ENCODE results near the gene PRKG1. TPM values are rescaled to one million over a fixed set of nuclear protein-coding genes. Genes with fewer than 3 reads are reported as not detected.
"Not testable (repeated sequence)": the region's sequence is repeated elsewhere in the genome, so short reads cannot be mapped to it uniquely, and the experiment has no call there.

Gene PRKG1
- total RNA-seq, 2 experiments from 2014 or later: not detected

DNA sequence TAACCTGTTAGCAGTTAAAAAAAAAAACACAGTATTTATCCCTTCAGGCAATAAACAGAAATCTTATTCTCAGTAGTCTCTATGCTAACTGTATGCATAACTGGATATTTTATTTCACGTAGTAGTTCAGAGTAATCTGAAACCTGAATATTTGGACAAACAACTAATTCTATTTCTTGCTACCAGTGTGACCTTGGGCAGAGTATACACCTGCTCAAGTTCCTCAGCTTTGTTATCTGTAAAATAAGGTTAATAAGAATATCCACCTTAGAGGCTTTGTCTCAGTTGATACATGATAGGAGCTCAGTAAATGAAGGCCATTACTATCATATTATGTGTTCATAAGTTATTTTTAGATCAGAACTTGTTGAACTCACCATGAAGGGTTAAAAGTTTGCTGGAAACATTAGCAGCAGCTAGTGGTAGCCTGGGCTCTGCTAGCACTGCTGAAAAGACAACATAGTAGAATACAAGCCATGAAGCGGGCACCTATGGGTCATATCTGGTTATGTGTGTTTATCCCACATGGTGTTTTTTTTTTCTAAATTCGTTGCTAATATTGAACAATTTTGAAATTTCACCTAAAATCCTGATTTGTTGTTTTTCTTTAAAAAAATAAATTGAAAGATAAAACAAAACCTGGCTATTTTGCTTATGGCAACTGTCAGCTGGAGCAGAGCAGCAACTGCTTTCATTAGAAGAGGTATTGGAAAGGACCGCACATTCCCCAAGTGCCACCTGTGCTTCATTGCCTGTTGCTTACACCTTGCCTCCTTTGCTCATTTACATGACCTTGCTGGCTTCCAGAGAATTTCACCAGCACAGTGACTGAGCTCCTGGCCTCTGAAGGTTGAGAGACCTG, 303.0 kb downstream of the PRKG1 start:
- no peak for ATAC-seq
- Mint-ChIP-seq H3K9me3 (ENCODE audit: low read depth) (no peaks in the 10 kb centered on the region), H3K27me3 (no peaks in the 10 kb centered on the region), H3K36me3 (no peaks in the 10 kb centered on the region), H3K4me1 (no peaks in the 10 kb centered on the region), H3K27ac (no peak overlapping the region), H3K4me3 (no peak overlapping the region)
- DNase-seq: no peak
- CTCF ChIA-PET: interaction anchor here (1.2 to 1.3 kb wide), 2 partner anchors 10 to 12 kb away, joined by 3 read pairs; no protein-coding TSS in a partner anchor

DNA sequence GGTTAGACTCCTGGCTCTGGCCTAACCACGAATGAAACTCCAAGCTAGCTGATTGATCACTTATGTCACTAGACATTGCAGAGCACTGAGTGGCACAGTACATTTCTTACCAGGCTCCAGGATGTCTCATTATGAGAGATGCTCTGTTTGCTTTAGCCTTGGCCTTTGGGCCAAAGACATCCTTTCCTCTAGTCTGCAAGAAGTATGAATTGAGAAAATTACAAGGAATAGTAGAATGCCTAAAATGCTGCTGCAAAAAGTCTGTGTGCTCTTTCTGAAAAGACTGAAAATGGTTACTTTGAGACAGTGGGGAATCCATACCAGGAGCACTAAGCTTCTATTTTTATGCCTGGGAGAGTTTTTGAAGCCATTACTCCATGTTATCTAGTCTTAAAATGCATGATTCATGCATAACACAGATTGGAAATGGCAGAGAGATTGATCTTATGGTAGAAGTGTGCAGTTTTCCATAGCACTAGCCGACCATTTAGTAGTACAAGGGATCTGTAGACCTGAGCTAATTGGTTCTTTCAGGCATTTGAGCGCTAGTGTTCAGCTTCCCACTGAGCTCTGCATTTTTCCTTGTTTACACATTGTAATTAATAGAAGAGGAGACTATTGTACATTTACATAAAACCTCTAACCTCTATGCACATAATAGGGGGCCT, 303.8 kb downstream of the PRKG1 start:
- no peaks in the 10 kb centered on the region for H3K36me3 Mint-ChIP-seq
- no peak overlapping the region for H3K4me3 Mint-ChIP-seq
- no peak overlapping the region for H3K27ac Mint-ChIP-seq
- no peaks in the 10 kb centered on the region for H3K27me3 Mint-ChIP-seq
- CTCF ChIA-PET: interaction anchor here (1.2 to 1.3 kb wide), 2 partner anchors 11 kb away, joined by 3 read pairs; no protein-coding TSS in a partner anchor
- no peaks in the 10 kb centered on the region for H3K9me3 Mint-ChIP-seq (ENCODE audit: low read depth)
- DNase-seq (no peak), ATAC-seq (no peak)
- no peaks in the 10 kb centered on the region for H3K4me1 Mint-ChIP-seq

DNA sequence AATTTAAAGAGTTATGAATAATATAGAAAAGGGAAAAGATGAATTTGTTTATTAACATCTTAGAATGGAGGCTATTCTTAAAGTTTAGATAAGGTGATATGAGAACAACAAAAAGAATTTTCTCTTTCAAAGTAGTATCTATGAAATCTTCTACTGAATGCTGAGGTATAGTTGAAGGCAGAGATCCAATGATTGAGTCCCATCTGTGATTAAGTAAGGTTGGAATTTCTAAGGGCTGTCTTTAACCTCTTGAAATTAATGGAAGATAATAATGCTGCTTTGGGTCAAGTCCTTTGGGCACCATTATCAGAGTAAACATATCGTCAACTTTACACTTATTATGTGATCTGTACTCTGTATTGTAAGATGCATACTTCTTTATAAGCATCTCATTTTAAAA, 307.9 kb downstream of the PRKG1 start:
- ATAC-seq: no peak
- Mint-ChIP-seq H3K27ac (no peak overlapping the region), H3K27me3 (no peaks in the 10 kb centered on the region), H3K4me3 (no peak overlapping the region), H3K4me1 (no peaks in the 10 kb centered on the region), H3K9me3 (ENCODE audit: low read depth) (no peaks in the 10 kb centered on the region), H3K36me3 (no peaks in the 10 kb centered on the region)
- CTCF ChIA-PET: no interaction called here
- DNase-seq: no peak

DNA sequence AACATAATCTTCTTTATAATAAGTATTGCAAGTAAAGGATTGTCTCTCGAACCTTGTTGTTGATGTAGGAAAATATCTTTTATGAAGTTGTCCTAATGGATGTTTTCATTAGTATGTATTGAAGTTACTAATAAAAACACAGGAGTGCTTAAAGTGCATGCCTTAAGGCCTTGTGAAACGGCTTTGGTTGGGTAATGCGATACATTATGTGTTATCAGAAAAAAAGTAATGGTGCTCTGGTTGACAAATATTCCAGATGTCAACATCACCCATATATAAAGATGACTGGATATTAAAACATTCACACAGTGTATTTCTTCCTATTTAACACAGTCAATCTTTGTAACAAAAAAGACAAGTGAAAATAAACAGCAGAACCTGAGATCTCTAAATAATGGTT, 310.7 kb downstream of the PRKG1 start:
- Mint-ChIP-seq H3K27ac (no peak overlapping the region), H3K4me3 (no peak overlapping the region), H3K36me3 (no peaks in the 10 kb centered on the region), H3K9me3 (ENCODE audit: low read depth) (no peaks in the 10 kb centered on the region), H3K27me3 (no peaks in the 10 kb centered on the region), H3K4me1 (no peaks in the 10 kb centered on the region)
- CTCF ChIA-PET: no interaction called here
- no peak for ATAC-seq
- no peak for DNase-seq

DNA sequence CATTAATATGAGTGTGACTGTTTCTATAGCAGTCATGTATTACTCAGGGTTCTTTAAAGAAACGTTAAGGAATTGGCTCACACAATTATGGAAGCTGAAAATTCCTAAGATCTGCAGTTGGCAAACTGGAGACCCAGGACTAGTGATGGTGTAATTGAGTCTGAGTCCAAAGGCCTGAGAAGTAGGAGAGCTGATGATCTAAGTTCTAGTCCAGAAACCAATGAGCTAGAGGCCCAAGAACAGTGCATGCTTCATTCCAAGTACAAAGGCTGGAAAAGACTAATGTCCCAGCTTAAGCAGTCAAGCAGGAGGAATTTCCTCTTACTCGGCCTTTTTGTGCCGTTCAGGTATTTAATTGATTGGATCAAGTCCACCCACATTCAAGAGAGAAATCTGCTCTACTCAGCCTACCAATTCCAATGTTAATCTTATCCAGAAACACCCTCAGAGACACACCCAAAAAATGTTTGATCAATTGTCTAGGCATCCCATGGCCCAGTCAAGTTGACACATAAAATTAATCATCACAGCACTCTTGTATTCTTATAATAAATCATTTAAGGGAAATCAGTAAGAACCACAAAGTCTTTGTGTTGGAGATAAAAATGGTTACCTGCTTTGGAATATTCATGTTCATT, 312.1 kb downstream of the PRKG1 start:
- CTCF ChIA-PET: interaction anchor here (1.2 kb wide), 1 partner anchor 281 kb away, joined by 3 read pairs; no protein-coding TSS in a partner anchor
- DNase-seq (no peak), ATAC-seq (no peak)
- no peaks in the 10 kb centered on the region for H3K4me1 Mint-ChIP-seq
- H3K36me3 Mint-ChIP-seq: no peaks in the 10 kb centered on the region
- H3K9me3 Mint-ChIP-seq (ENCODE audit: low read depth): no peaks in the 10 kb centered on the region
- H3K27ac Mint-ChIP-seq: no peak overlapping the region
- no peaks in the 10 kb centered on the region for H3K27me3 Mint-ChIP-seq
- no peak overlapping the region for H3K4me3 Mint-ChIP-seq

DNA sequence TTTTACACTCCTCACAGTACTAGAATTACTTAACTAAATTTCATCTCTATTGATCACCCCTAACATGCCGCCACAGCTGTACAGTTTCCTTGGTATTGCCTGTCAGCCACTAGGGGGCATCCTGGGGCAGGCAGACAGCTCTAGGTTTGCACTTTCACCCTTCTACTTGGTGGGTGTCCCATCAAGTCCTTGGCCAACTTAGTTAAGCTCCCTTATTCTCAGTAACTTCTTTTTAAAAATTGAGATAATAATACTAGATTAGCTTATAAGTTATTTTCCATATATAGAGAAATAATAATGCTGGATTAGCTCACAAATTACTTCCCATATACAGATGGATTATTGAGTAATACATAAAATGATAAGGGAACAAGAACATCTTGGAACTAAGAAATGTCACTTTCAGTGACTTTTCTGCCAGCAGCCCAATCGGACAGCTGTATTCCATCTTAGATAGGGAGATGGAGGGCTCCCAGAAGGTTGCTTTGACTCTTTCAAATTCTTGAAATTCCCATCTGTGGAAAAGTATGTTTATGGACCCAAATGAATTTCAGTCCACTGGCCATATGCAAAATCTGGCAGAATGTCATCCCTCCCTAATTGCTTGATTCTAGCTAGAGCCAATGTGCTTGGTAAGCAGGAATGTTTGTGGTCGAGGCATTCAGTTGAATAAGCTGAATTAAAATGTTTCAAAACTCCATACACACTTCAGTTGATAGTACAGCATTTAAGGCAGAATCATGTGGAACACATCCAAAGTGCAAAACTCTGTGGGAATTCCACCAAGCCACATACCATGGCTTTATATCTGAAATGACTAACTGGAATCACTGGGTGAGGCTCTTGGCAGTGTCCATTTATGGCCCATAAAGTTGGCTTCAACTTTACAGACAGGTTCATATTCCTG, 315.4 kb downstream of the PRKG1 start:
- Mint-ChIP-seq H3K36me3 (no peaks in the 10 kb centered on the region), H3K27me3 (no peaks in the 10 kb centered on the region), H3K4me1 (no peaks in the 10 kb centered on the region), H3K27ac (no peak overlapping the region), H3K4me3 (no peak overlapping the region), H3K9me3 (ENCODE audit: low read depth) (no peaks in the 10 kb centered on the region)
- ATAC-seq (no peak), DNase-seq (peak; percentile 57)
- CTCF ChIA-PET: interaction anchor here (1.0 to 2.7 kb wide), 7 partner anchors 8 to 827 kb away, joined by 3 to 26 read pairs (median 6); no protein-coding TSS in a partner anchor

DNA sequence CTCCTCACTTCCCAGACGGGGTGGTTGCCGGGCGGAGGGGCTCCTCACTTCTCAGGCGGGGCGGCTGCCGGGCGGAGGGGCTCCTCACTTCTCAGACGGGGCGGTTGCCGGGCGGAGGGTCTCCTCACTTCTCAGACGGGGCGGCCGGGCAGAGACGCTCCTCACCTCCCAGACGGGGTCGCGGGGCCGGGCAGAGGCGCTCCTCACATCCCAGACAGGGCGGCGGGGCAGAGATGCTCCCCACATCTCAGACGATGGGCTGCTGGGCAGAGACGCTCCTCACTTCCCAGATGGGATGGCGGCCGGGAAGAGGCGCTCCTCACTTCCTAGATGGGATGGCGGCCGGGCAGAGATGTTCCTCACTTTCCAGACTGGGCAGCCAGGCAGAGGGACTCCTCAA, 318.7 kb downstream of the PRKG1 start:
- CTCF ChIA-PET; H3K36me3 Mint-ChIP-seq; H3K9me3 Mint-ChIP-seq (ENCODE audit: low read depth); DNase-seq; H3K27ac Mint-ChIP-seq; H3K4me3 Mint-ChIP-seq; ATAC-seq; H3K27me3 Mint-ChIP-seq; H3K4me1 Mint-ChIP-seq: not testable (repeated sequence)

DNA sequence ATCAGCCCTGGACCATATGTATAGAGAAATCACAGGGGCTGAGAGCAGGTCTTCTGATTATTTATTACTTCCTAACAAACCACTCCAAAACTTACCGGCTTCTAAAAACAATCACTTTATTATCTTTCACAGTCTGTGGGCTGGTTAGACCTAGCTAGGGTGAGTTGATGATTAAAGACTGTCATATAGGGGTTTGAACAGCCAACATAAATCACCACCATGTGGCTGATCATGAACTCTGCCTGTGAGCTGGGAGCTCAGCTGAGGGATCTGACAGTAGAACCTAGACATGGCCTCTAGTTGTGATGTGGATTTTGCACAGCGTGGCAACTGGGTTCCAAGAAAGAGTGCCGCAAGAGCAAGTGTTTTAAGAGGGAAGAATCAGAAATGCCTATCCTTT, 319.8 kb downstream of the PRKG1 start:
- Mint-ChIP-seq H3K9me3 (ENCODE audit: low read depth) (no peaks in the 10 kb centered on the region), H3K27ac (no peak overlapping the region), H3K27me3 (no peaks in the 10 kb centered on the region), H3K4me1 (no peaks in the 10 kb centered on the region), H3K36me3 (no peaks in the 10 kb centered on the region), H3K4me3 (no peak overlapping the region)
- ATAC-seq (no peak), DNase-seq (no peak)
- CTCF ChIA-PET: no interaction called here

DNA sequence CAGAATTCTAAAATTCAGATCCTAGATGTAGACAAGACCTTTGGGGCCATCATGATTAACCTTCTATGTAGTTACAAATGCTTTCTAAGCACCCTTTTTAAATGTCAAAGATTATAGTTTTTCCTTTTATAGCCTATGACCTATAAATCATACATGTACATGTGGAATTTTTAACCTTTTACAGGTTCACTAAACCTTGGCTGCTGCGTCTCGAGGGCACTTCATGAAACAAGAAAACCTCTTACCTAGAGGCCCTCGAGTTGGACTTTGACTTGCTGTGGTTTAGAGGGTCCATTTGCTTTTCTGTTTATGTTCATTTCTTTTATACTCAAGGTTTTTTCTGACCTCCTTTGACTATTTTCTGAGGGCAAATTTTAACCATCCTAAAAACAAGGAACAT, 323.0 kb downstream of the PRKG1 start:
- no peaks in the 10 kb centered on the region for H3K27me3 Mint-ChIP-seq
- H3K4me3 Mint-ChIP-seq: no peak overlapping the region
- DNase-seq (no peak), ATAC-seq (no peak)
- no peaks in the 10 kb centered on the region for H3K4me1 Mint-ChIP-seq
- CTCF ChIA-PET: interaction anchor here (1.2 kb wide), 1 partner anchor 8 kb away, joined by 3 read pairs; no protein-coding TSS in a partner anchor
- no peaks in the 10 kb centered on the region for H3K36me3 Mint-ChIP-seq
- H3K9me3 Mint-ChIP-seq (ENCODE audit: low read depth): no peaks in the 10 kb centered on the region
- no peak overlapping the region for H3K27ac Mint-ChIP-seq

DNA sequence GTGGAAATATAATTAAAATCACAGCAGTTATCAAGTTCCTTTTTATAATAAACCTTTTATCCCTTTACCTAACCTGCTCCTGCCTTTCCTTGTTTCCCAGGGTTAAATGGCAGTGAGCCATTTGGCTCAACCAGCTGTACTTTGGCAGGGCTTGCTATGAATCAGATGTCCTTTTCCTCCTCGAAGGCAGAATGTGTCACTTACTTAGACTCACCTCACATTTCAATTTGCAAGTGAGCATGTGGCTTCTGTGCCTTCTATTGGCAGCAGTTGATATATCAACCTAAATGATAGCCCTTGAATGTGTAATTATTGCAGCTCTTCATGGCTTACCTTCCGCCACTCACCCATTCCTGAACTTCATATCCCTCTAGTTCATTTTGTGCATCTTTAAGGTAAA, 323.4 kb downstream of the PRKG1 start:
- Mint-ChIP-seq H3K36me3 (no peaks in the 10 kb centered on the region), H3K27ac (no peak overlapping the region), H3K4me1 (no peaks in the 10 kb centered on the region), H3K27me3 (no peaks in the 10 kb centered on the region), H3K9me3 (ENCODE audit: low read depth) (no peaks in the 10 kb centered on the region), H3K4me3 (no peak overlapping the region)
- CTCF ChIA-PET: interaction anchor here (1.2 kb wide), 1 partner anchor 8 kb away, joined by 3 read pairs; no protein-coding TSS in a partner anchor
- DNase-seq (no peak), ATAC-seq (no peak)

DNA sequence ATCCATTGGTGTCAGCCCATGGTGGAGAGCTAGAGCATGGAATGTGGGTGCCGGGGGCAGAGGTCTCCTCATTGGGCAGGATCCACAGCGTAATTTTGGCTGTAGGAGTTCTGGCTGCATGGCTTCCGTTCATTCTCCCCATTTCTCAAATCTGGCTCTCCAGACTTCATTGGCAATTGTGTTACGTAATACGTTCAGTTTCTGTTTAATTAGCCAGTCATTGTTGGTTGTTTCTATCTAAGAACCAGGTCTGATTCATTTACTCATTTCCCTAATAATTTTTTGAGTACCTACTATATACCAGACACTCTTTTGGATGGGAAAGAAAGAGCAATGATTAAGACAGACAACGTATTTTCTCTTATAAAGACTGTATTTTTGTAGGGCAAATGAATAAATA, 325.6 kb downstream of the PRKG1 start:
- no peak overlapping the region for H3K27ac Mint-ChIP-seq
- DNase-seq (no peak), ATAC-seq (no peak)
- no peaks in the 10 kb centered on the region for H3K9me3 Mint-ChIP-seq (ENCODE audit: low read depth)
- no peak overlapping the region for H3K4me3 Mint-ChIP-seq
- H3K36me3 Mint-ChIP-seq: no peaks in the 10 kb centered on the region
- CTCF ChIA-PET: no interaction called here
- H3K4me1 Mint-ChIP-seq: no peaks in the 10 kb centered on the region
- no peaks in the 10 kb centered on the region for H3K27me3 Mint-ChIP-seq

DNA sequence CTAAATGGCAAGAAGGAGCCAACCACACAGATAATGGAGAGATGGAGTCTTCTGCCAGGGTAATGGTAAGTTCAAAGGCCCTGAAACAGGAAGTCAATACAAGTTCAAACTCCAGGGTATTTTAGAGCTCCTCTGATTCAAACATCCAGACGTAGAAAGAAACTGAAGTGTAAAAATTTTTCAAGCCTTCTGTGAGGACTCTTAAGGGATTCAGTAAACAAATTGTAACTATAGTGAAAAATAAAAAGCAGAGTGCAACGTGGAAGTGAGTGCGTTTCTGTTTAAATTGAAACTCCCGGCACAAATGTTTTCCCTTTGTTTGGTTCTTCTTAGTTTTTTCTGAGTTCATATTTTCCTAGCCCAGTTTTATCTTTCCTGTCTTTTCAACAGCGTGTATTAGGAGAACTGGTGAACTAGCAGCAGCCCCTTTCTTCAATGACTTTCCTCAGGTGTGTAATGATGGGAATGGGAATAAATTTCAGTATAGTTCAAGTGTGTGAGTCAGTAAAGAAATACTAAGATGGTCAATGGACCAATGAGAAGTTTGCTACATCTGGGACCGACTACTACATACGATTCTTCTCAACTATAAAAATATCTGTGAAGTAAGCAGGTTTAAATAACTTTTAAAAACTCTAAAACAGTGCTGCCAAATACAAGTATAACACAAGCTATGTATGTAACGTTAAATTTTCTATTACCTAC, 326.3 kb downstream of the PRKG1 start:
- Mint-ChIP-seq H3K27ac (no peak overlapping the region), H3K9me3 (ENCODE audit: low read depth) (no peaks in the 10 kb centered on the region), H3K4me1 (no peaks in the 10 kb centered on the region), H3K27me3 (no peaks in the 10 kb centered on the region), H3K36me3 (no peaks in the 10 kb centered on the region), H3K4me3 (no peak overlapping the region)
- ATAC-seq (no peak), DNase-seq (no peak)
- CTCF ChIA-PET: no interaction called here

All from activated CD8-positive, alpha-beta memory T cell treated with anti-CD3 and anti-CD28 coated beads, Interleukin-2, amount 10 ng/mL, durations not matched to agents 7 days and 5 days (primary cell).